Measurements from ENCODE around the gene ARFGAP1. TPM values are rescaled to one million over a fixed set of nuclear protein-coding genes. Genes with fewer than 3 reads are reported as not detected.

The ARFGAP1 gene
- total and polyA plus RNA-seq, 2 experiments from 2014 or later: 41.5 to 95.5 TPM

- Histone ChIP-seq H4K20me1 (replicated peaks; ENCODE audit: insufficient read depth) (peaks cover 19% of the 10 kb centered on the region; the same call in 1 of the 2 replicates), H3K4me1 (ENCODE audit: insufficient read depth) (peaks cover 8% of the 10 kb centered on the region; the same call in 1 of the 2 replicates), H3K4me2 (no peak overlapping the region), H3F3A (replicated peaks; ENCODE audit: low read depth) (no peaks in the 10 kb centered on the region), H3K4me3 (no peak overlapping the region), H3K79me2 (replicated peaks; ENCODE audit: insufficient read depth) (peaks cover 30% of the 10 kb centered on the region), H3K27me3 (ENCODE audit: insufficient read depth) (no peaks in the 10 kb centered on the region), H3K36me3 (ENCODE audit: insufficient read depth) (no peaks in the 10 kb centered on the region), H3K9me2 (ENCODE audit: insufficient read depth) (no peaks in the 10 kb centered on the region), H2AFZ (no peak overlapping the region), H3K27ac (ENCODE audit: low read depth) (no peak overlapping the region)
- DNase-seq (ENCODE audit: low spot score) (no peak), ATAC-seq (no peak)
- Mint-ChIP-seq H3K27ac (no peak overlapping the region), H3K27me3 (ENCODE audit: insufficient read depth, low read depth, poor library complexity) (peaks cover 19% of the 10 kb centered on the region), H3K9me3 (no peaks in the 10 kb centered on the region), H3K4me3 (peak overlapping the region; percentile 74; the same call in 1 of the 3 replicates), H3K4me1 (peaks cover 11% of the 10 kb centered on the region), H3K36me3 (ENCODE audit: low read depth) (no peaks in the 10 kb centered on the region; the same call in 2 of the 3 replicates)
- TF ChIP-seq CREB1 (CRISPR knock-in tag; IDR thresholded peaks at IDR 0.05; ENCODE audit: low read depth): no peak
- no peak for TF ChIP-seq STAT1 (IDR thresholded peaks at IDR 0.05; ENCODE audit: unreplicated experiment)
- no peak for TF ChIP-seq CTCF (conservative IDR thresholded peaks at IDR 0.05; ENCODE audit: low read depth in 2 of 2)
- TF ChIP-seq EZH2 (IDR thresholded peaks at IDR 0.05; ENCODE audit: low read depth, unreplicated experiment): no peak
- TF ChIP-seq ZNF114 (CRISPR knock-in tag; IDR thresholded peaks at IDR 0.05): no peak
- no peak for TF ChIP-seq ZNF462 (CRISPR knock-in tag; IDR thresholded peaks at IDR 0.05)
- TF ChIP-seq ZNF331 (CRISPR knock-in tag; IDR thresholded peaks at IDR 0.05; ENCODE audit: low read depth): no peak
- TF ChIP-seq REST (IDR thresholded peaks at IDR 0.05; ENCODE audit: unreplicated experiment): no peak
- no peak for TF ChIP-seq EZH2phosphoT487 (IDR thresholded peaks at IDR 0.05; ENCODE audit: unreplicated experiment)
- TF ChIP-seq ETS1 (IDR thresholded peaks at IDR 0.05): no peak
- no peak for TF ChIP-seq NANOG (IDR thresholded peaks at IDR 0.05; ENCODE audit: borderline replicate concordance)
- no peak for TF ChIP-seq POLR2AphosphoS5 (IDR thresholded peaks at IDR 0.05; ENCODE audit: low read depth)
- TF ChIP-seq JUNB (IDR thresholded peaks at IDR 0.05; ENCODE audit: unreplicated experiment): no peak
These were observed 1.8 kb upstream of the ARFGAP1 start for GRCh38 chr20:63270606-63271325.
